ENCODE data around the gene LRRC59. TPM values are rescaled to one million over a fixed set of nuclear protein-coding genes. Genes with fewer than 3 reads are reported as not detected.

Gene LRRC59
- total and polyA plus RNA-seq, 2 of the 13 experiments (the other 11 are each of a cell fraction or from before 2014, with no cell fraction given), result 87.3 to 222 TPM

GRCh38 chr17:50440172-50440837 lies 43.0 kb upstream of the LRRC59 start (continued):
- peak; percentile 49; the same call in 1 of the 2 replicates for TF ChIP-seq ZBED4 (CRISPR knock-in tag; IDR thresholded peaks at IDR 0.05; ENCODE audit: borderline replicate concordance)
- TF ChIP-seq ELF3 (CRISPR knock-in tag; IDR thresholded peaks at IDR 0.05), result no peak
- TF ChIP-seq ZNF619 (CRISPR knock-in tag; IDR thresholded peaks at IDR 0.05), result 0 out of 2 replicates have a peak, but pooled peaks have one; percentile 59
- no peak for TF ChIP-seq KDM3A (CRISPR knock-in tag; IDR thresholded peaks at IDR 0.05; ENCODE audit: low read depth)
- no peak for TF ChIP-seq SETDB1 (CRISPR knock-in tag; IDR thresholded peaks at IDR 0.05; ENCODE audit: borderline replicate concordance)
- no peak for TF ChIP-seq POLR2AphosphoS5 (IDR thresholded peaks at IDR 0.05; ENCODE audit: low read depth, low read length)
- no peak for TF ChIP-seq SOX6 (IDR thresholded peaks at IDR 0.05)
- no peak; the same call in 1 of the 2 replicates for TF ChIP-seq SOX6 (CRISPR knock-in tag; IDR thresholded peaks at IDR 0.05)
- TF ChIP-seq ZNF33B (CRISPR knock-in tag; IDR thresholded peaks at IDR 0.05), result no peak
- no peak for TF ChIP-seq CREB3 (CRISPR knock-in tag; IDR thresholded peaks at IDR 0.05)
- no peak for TF ChIP-seq SNAPC2 (CRISPR knock-in tag; IDR thresholded peaks at IDR 0.05)
- peak; percentile 67; the same call in 1 of the 2 replicates for TF ChIP-seq REPIN1 (CRISPR knock-in tag; IDR thresholded peaks at IDR 0.05; ENCODE audit: borderline replicate concordance, low read depth)
- peak; percentile 25; the same call in 1 of the 2 replicates for TF ChIP-seq ARNTL (CRISPR knock-in tag; IDR thresholded peaks at IDR 0.05)
- peak; percentile 79 for TF ChIP-seq PAXIP1 (CRISPR knock-in tag; conservative IDR thresholded peaks at IDR 0.05)
- no peak for TF ChIP-seq CENPBD1 (CRISPR knock-in tag; IDR thresholded peaks at IDR 0.05; ENCODE audit: borderline replicate concordance, low read depth)
- no peak for TF ChIP-seq MAF1 (CRISPR knock-in tag; IDR thresholded peaks at IDR 0.05; ENCODE audit: borderline replicate concordance)

Measured in HepG2 (cell line).